Sciatic nerve (tissue), 2 donors: ENCODE data around the gene MAP3K21. TPM values are rescaled to one million over a fixed set of nuclear protein-coding genes. Genes with fewer than 3 reads are reported as not detected.
A peak's percentile ranks its signal among the peaks of the same experiment; 100 is the strongest.

Experiments used
- ATAC-seq: fragments of 200-7000 bp; cut with Tn5 transposase; one replicate; pipeline ENCODE4 v1.9.1; 2020; ENCODE audit warnings: mild to moderate bottlenecking, moderate library complexity
- DNase-seq: peaks from one replicate; pipeline ENCODE4 v3.0.0-alpha.2; 2020; ENCODE audit warnings: low spot score
- intact Hi-C: fragments of 100-400 bp; cut with DNase I; formaldehyde crosslinking; loops from one replicate; pipeline ENCODE4 v1.14.2; 2022
- total RNA-seq: library from RNA; stranded (reverse); fragmentation: NEBNext Ultra II Directional; extraction: Animal tissue kit (Norgen Biotek cat#: 25700); gene quantifications from one replicate; pipeline ENCODE4 v1.2.1, GENCODE V29; 2021
- donor health status: DM: no; HTN: no; CAD: no.
- donor health status: DM: no; HTN: no; CAD: no.

The MAP3K21 gene
- total RNA-seq: 1.6 TPM

- intact Hi-C loops: no loop called here
- DNase-seq (no peak), ATAC-seq (no peak)
Observed at GRCh38 chr1:233327651-233328141, at the start of gene MAP3K21. TSS of gene MAP3K21 (plus strand) at chr1:233327724. CDS start at chr1:233328029, 305 bp downstream.

GRCh38 chr1:233278631-233279030 is 48.9 kb upstream of the MAP3K21 start:
- intact Hi-C loops: no loop called here
- ATAC-seq (no peak), DNase-seq (no peak)

GRCh38 chr1:233279971-233280370 is 47.6 kb upstream of the MAP3K21 start:
- DNase-seq (no peak), ATAC-seq (no peak)
- intact Hi-C loops: no loop called here

GRCh38 chr1:233281711-233282581 is 45.6 kb upstream of the MAP3K21 start:
- intact Hi-C loops: no loop called here
- no peak for DNase-seq
- ATAC-seq: no peak

GRCh38 chr1:233282582-233282886 is 45.0 kb upstream of the MAP3K21 start:
- intact Hi-C loops: no loop called here
- DNase-seq (no peak), ATAC-seq (no peak)

GRCh38 chr1:233289676-233290075 is 37.8 kb upstream of the MAP3K21 start:
- DNase-seq: no peak
- intact Hi-C loops: no loop called here
- ATAC-seq: no peak

- DNase-seq (no peak), ATAC-seq (no peak)
- intact Hi-C loops: no loop called here
Observed at GRCh38 chr1:233290396-233291034, 37.0 kb upstream of the MAP3K21 start.

- intact Hi-C loops: no loop called here
- ATAC-seq (no peak), DNase-seq (no peak)
Observed at GRCh38 chr1:233293556-233294446, 33.7 kb upstream of the MAP3K21 start.

GRCh38 chr1:233294913-233295236 is 32.6 kb upstream of the MAP3K21 start:
- peak; percentile 18 for ATAC-seq
- DNase-seq: no peak
- intact Hi-C loops: no loop called here

GRCh38 chr1:233295237-233295974 is 32.1 kb upstream of the MAP3K21 start, which contains the start of gene PCNX2:
TSS of gene PCNX2 (minus strand) at chr1:233295725. CDS start at chr1:233295478, 247 bp downstream.
- intact Hi-C loops: no loop called here
- peak; percentile 65 for DNase-seq
- ATAC-seq: peak; percentile 72

GRCh38 chr1:233295975-233296322 is 31.6 kb upstream of the MAP3K21 start:
- ATAC-seq: no peak
- no peak for DNase-seq
- intact Hi-C loops: no loop called here

- no peak for ATAC-seq
- no peak for DNase-seq
- intact Hi-C loops: no loop called here
Observed at GRCh38 chr1:233299450-233299849, 28.1 kb upstream of the MAP3K21 start.

- DNase-seq: no peak
- ATAC-seq: no peak
- intact Hi-C loops: no loop called here
Observed at GRCh38 chr1:233300326-233300725, 27.2 kb upstream of the MAP3K21 start.

- peak; percentile 41 for ATAC-seq
- no peak for DNase-seq
- intact Hi-C loops: no loop called here
Observed at GRCh38 chr1:233304489-233305102, 22.9 kb upstream of the MAP3K21 start.

GRCh38 chr1:233313434-233314155 is 13.9 kb upstream of the MAP3K21 start:
- DNase-seq (no peak), ATAC-seq (no peak)
- intact Hi-C loops: no loop called here

GRCh38 chr1:233315718-233316301 is 11.7 kb upstream of the MAP3K21 start:
- no peak for DNase-seq
- ATAC-seq: no peak
- intact Hi-C loops: no loop called here

- intact Hi-C loops: no loop called here
- DNase-seq (no peak), ATAC-seq (no peak)
Observed at GRCh38 chr1:233316473-233316872, 11.1 kb upstream of the MAP3K21 start.

- no peak for ATAC-seq
- DNase-seq: no peak
- intact Hi-C loops: no loop called here
Observed at GRCh38 chr1:233319272-233319671, 8.3 kb upstream of the MAP3K21 start.
